SK-N-SH (cell line): ENCODE data around the gene TBC1D16.

Experiments used
- EP300 ChIP-seq, 2 experiments: IDR thresholded peaks; 2 replicates each; pipeline versions ENCODE4 v1.4.0 to v1.6.1; 2012; ENCODE audit warnings: borderline replicate concordance in 1 of 2, low read depth in 1 of 2, low read length in 1 of 2
- EZH2phosphoT487 ChIP-seq: fragments of 200-600 bp; sonication (generic); IDR thresholded peaks from 2 replicates; pipeline ENCODE4 v1.6.1; 2017; ENCODE audit warnings: low read depth, mixed run types, mild to moderate bottlenecking, antibody characterized with exemption, moderate library complexity, borderline replicate concordance
- FOSL2 ChIP-seq: IDR thresholded peaks from 2 replicates; pipeline ENCODE4 v1.4.0; 2012; ENCODE audit warnings: low read depth, mild to moderate bottlenecking, moderate library complexity, borderline replicate concordance
- FOXM1 ChIP-seq: IDR thresholded peaks from 2 replicates; pipeline ENCODE4 v1.4.0; 2012; ENCODE audit warnings: low read depth, mild to moderate bottlenecking
- JUND ChIP-seq: IDR thresholded peaks from 2 replicates; pipeline ENCODE4 v1.4.0; 2012
- MXI1 ChIP-seq: IDR thresholded peaks from 2 replicates; pipeline ENCODE4 v1.6.1; 2012; ENCODE audit warnings: mild to moderate bottlenecking, low read depth, low read length, improper control_type of control experiment
- NFIC ChIP-seq: IDR thresholded peaks from 2 replicates; pipeline ENCODE4 v1.4.0; 2012; ENCODE audit warnings: borderline replicate concordance
- NRF1 ChIP-seq: IDR thresholded peaks from 2 replicates; pipeline ENCODE4 v1.6.1; 2012; ENCODE audit warnings: low read depth, mild to moderate bottlenecking, low read length
- POLR2AphosphoS5 ChIP-seq: IDR thresholded peaks from 2 replicates; pipeline ENCODE4 v1.6.1; 2012; ENCODE audit warnings: low read depth, low read length
- RFX5 ChIP-seq: IDR thresholded peaks from 2 replicates; pipeline ENCODE4 v1.6.1; 2012; ENCODE audit warnings: mild to moderate bottlenecking, improper control_type of control experiment, low read length
- SIN3A ChIP-seq: IDR thresholded peaks from 2 replicates; pipeline ENCODE4 v1.6.1; 2012; ENCODE audit warnings: low read depth, mild to moderate bottlenecking, low read length, moderate library complexity, borderline replicate concordance
- TAF1 ChIP-seq: IDR thresholded peaks from 2 replicates; pipeline ENCODE4 v1.6.1; 2012; ENCODE audit warnings: low read depth, mild to moderate bottlenecking, low read length, moderate library complexity, borderline replicate concordance
- TEAD4 ChIP-seq: IDR thresholded peaks from 2 replicates; pipeline ENCODE4 v1.4.0; 2012; ENCODE audit warnings: mild to moderate bottlenecking, borderline replicate concordance; ENCODE audit not compliant: insufficient read depth
- TF ChIP-seq, protein P1 (sequence below): fragments of 200-600 bp; sonication (generic); IDR thresholded peaks from 2 replicates; pipeline ENCODE4 v1.6.1; 2017; ENCODE audit warnings: antibody characterized with exemption, mild to moderate bottlenecking, moderate library complexity

DNA sequence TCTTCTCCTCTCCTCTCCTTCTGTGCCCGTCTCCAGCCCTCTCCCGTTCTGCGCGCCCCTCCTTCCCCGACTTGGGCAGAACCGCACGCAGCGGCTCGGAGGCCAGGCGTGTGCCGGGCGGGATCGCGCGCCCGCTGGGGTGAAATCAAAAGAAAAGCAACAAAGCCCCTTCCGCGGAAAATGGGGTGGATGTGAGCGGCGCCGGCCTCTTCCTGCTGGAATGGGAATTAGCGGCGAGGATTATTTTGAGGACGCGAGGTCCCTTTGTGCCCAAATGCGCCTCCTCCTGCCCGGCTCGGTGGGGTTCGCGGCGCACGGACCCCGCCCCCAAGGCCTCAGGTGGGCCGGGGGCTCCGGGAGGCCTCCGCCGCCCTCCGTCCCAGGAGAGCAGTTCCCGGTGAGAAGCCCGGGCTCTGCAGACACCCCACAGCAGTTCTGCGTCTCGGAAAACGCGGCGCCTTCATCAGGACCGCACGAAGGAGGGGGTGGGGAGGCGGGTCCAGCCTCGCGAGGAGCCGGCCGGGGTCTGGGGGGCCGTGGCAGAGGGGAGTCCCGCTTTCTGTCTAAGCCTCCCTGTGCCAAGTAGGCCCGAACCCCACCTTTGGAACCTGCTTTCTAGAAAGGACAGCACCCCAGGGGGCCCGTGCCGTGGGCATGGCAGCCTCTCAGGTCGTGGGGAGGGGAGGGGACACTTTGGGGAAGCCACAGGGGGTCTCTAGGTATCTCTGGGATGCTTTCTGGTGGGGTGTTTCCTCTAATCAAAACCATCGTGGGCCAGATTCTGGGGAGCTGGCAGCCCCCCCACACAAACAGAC is 105.4 kb downstream of the TBC1D16 start:
- TF ChIP-seq, protein P1, sequence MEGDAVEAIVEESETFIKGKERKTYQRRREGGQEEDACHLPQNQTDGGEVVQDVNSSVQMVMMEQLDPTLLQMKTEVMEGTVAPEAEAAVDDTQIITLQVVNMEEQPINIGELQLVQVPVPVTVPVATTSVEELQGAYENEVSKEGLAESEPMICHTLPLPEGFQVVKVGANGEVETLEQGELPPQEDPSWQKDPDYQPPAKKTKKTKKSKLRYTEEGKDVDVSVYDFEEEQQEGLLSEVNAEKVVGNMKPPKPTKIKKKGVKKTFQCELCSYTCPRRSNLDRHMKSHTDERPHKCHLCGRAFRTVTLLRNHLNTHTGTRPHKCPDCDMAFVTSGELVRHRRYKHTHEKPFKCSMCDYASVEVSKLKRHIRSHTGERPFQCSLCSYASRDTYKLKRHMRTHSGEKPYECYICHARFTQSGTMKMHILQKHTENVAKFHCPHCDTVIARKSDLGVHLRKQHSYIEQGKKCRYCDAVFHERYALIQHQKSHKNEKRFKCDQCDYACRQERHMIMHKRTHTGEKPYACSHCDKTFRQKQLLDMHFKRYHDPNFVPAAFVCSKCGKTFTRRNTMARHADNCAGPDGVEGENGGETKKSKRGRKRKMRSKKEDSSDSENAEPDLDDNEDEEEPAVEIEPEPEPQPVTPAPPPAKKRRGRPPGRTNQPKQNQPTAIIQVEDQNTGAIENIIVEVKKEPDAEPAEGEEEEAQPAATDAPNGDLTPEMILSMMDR, result no peak
- no peak; the same call in 1 of the 2 replicates for TF ChIP-seq POLR2AphosphoS5
- TF ChIP-seq MXI1, result no peak
- no peak for TF ChIP-seq EZH2phosphoT487
- no peak for TF ChIP-seq JUND
- no peak for TF ChIP-seq FOSL2
- TF ChIP-seq FOXM1, result no peak
- TF ChIP-seq TAF1, result no peak
- no peak for TF ChIP-seq EP300 (IDR thresholded peaks at IDR 0.05; ENCODE audit: borderline replicate concordance in 1 of 2, low read depth in 1 of 2, low read length in 1 of 2)
- TF ChIP-seq NFIC, result no peak
- TF ChIP-seq SIN3A, result no peak
- no peak for TF ChIP-seq RFX5
- no peak for TF ChIP-seq TEAD4
- TF ChIP-seq NRF1, result no peak
